SH-SY5Y (cell line): Measurements from ENCODE around the gene CFLAR.
A peak's percentile ranks its signal among the peaks of the same experiment; 100 is the strongest.

Source experiments
- GATA2 ChIP-seq: IDR thresholded peaks from 2 replicates; pipeline ENCODE4 v1.6.1; 2011; ENCODE audit warnings: mild to moderate bottlenecking, low read depth, low read length
- GATA3 ChIP-seq: IDR thresholded peaks from 2 replicates; pipeline ENCODE4 v1.6.1; 2011; ENCODE audit warnings: low read depth, mild to moderate bottlenecking, low read length, moderate library complexity

The CFLAR gene

DNA sequence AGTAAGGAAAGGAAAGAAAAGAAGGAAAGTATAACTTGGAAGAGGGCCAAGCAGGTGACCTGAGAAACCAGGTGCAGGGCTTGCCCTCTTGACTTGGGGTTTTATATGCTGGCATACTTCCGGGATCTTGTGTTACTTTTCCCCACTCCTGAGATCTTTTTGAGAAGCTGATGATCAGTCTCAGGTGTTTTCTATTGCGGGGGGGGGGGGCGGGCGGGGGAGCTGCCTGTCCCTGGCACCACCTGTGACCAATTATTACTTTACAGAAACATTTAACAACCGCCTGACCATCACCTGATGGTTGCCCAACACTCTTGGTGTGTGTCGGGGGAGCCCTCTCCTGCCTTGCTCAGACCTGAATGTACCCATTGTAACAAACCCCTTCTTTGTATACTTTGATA, 60.1 kb downstream of the CFLAR start:
- no peak for TF ChIP-seq GATA3
- no peak for TF ChIP-seq GATA2

DNA sequence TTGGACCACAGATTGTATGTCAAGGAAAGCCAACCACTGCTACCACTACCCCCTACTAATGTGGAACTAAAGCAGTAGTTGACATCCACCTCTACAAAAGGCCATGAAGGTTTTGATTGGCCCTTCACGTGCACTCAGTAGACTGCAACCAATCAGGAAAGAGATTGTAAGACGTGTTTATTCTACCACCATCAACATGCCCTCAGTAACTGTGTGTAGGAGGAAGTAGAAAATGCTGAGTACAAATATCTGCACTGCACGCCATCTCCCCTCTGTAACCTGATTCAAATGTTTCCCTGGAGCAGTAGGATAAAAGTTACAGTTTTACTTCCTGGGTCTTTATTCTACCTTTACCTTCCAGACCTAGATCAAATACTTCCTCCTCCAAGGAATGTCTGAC, 64.0 kb downstream of the CFLAR start:
- TF ChIP-seq GATA2, result no peak

DNA sequence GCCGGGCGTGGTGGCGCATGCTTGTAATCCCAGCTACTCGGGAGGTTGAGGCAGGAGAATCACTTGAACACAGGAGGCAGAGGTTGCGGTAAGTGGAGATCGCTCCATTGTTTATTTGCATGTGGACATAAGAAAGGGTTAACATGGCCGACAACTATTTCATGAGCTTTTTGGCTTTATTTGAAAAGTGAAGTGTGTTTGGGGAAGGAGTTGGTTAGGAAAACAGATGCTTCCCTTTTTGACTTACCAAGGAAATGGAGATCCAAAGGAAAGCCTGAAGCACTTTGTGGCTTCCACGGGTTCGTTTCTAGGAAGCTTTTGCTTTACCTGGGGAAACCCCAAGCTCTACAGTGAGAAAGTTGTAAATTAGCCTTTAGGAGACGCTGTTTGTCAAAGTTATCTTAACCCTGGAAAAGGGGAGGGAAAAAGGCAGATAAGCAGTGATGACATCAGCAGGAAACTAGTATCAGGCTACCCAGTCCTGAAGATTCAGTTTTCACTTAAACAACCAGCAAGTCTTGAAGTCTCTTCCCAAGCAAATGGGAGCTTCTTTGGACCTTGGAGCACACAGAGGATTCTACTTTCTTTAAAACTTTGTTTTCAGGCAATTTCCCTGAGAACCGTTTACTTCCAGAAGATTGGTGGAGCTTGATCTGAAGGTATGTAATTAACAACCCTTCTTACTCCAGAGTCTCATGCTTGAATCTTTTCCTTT, 66.8 kb downstream of the CFLAR start, which contains the start of gene CASP10:
TSS of gene CASP10 (plus strand) at position 492 of the 715 bp plus-strand sequence. CDS start 2,637 bp downstream, outside the sequence.
- TF ChIP-seq GATA3 (no peak), GATA2 (no peak)

DNA sequence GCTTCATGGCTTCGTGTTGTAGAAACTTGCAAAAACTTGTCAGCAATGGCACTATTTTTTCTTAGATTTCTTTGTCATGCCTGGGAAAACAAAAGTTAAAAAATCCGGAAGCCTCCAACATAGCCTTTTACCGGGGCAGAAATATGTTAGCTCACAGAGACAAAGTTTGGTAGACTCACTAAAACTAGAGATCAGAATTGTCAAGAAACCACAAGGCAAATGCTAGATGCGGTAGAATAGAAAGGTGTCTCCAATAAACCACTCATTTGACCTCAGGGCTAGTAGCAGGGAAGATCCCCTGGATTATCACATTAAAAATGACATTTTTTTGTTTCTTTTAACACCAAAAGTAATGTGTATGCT, 67.4 kb downstream of the CFLAR start:
- TF ChIP-seq GATA2 (no peak), GATA3 (no peak)

DNA sequence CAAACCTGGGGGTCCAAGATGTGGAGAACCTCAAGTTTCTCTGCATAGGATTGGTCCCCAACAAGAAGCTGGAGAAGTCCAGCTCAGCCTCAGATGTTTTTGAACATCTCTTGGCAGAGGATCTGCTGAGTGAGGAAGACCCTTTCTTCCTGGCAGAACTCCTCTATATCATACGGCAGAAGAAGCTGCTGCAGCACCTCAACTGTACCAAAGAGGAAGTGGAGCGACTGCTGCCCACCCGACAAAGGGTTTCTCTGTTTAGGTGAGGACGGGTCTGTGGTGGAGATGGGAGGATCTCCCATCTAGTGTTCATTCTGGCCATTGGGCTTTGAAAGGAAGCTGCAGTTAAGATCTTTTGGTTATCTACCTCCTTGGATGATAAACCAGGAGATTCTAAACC, 69.9 kb downstream of the CFLAR start:
- TF ChIP-seq GATA3 (no peak), GATA2 (no peak)

DNA sequence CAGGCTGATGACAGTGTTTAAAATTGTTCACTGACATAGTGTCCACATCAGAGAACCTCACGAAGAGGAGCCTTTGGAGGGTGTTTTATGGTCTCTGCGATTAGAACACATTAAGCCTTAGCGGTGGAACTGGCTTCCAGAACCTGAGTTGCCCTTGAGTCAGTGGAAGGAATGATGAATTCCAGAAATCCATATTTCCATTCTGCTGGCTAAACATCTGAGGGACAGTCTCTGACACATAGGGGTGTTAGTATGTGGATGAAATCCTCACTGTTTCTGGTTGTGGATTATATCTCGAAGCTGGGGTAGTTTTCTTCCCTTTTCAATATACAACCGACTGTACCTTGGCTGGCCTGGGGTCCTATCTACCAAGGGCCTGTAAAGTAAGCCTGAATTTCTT, 71.0 kb downstream of the CFLAR start:
- TF ChIP-seq GATA3 (no peak), GATA2 (no peak)

DNA sequence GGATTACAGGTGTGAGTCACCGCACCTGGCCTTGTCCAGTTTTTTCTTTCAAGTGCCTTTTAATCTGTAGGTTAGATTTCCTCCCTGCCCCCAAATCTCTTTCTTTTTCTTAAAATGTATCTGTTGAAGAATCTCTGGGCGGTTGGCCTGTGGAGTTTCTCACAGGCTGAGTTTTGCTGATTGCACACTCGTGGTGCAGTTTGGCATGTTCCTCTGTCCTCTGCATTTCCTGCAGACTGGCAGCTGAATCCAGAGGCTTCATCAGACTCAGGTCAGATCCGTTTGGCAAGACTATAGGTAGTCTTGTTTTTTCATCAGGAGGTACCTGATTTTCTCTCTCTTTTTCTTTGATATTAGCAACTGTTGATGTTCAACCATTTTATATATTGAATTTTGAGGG, 72.5 kb downstream of the CFLAR start:
- TF ChIP-seq GATA3, result no peak
- TF ChIP-seq GATA2, result no peak

DNA sequence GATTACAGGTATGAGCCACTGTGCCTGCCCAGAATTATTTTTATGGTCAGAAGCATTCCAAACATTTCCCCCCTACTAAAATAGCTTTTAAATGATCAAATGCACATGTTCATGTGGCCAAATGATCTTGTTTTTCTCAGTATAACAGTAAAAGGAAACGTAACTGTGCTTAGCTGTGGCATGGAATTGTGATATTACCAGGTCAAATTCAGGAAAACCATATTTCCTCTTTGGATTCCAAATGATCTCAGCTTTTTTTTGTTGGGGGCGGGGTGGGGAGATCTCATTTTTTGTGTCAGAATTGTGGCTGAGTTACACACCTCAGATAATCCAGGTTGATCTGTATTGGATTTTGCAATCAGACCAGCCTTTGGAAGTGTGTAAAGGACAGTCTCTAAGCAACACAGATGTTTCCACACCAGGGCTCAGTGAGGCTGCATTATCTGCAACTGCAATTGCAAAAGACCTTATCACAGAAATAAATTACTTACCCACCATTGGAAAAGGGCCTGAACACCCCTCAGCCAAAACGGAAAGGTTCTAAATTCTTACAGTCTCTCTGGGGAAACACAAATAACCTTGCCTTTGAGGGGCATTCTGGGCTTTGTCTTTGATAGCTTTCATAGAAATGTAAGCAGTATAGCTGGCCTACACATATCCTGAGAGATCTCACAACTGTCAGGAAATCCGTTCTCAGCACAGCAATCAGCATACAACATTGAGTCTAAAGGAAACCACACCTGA, 75.3 kb downstream of the CFLAR start:
- no peak for TF ChIP-seq GATA3
- TF ChIP-seq GATA2, result peak; percentile 36; the same call in 1 of the 2 replicates

DNA sequence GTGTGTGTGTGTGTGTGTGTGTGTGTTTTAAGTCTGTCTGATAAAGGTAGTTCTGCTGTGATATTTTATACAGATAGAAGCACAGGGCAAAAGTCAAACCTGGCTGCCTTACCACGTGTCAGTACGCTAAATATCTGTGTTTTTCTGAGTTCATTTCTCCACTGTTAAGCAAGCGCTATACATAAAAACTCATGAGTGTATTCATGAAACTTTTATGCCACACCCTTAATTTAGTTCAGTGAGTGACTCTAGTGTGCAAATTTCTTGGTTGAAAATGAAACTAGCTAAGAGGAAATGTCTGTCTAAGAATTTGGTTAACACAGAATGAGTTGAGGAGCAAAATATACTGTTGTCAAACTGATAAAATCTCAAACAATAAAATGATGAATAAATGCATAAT, 78.1 kb downstream of the CFLAR start:
- TF ChIP-seq GATA3 (no peak), GATA2 (no peak)

DNA sequence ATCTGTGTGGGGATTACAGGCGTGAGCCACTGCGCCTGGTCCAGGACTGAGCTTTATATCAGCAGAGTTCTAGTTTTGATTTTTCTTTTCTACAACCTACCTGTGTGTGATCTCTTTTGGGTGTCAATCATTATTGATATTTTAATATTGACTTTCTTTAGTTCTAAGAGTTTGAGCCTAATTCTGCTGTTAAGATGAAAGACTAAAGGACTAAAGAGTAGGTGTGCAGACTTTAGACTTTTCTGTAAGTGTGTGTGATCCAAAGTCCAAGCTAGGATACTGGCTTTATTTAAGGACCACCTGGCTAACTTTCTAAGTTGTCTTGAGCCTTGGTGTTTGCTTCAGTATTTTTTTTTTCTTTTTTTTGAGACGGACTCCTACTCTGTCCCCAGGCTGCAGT, 79.4 kb downstream of the CFLAR start:
- TF ChIP-seq GATA3, result no peak

DNA sequence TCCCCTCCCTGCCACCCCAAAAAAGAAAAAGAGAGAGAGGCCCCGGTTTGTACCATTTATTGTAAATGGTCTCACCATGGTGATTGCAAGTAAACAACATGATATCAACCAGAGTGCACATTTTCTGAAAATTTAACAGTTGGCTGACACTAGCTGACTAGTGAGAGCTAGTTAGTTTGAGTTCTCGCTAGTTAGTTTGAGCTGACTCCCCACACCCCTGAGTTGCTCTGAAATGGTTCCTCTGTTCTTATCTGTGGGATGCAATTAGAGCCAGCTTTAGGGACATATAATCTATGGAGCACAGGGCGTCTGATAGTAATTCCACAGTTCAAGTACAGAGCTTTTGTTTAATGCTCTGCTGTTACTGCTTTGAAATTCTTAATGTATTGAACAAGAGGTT, 80.0 kb downstream of the CFLAR start:
- no peak for TF ChIP-seq GATA3
- no peak for TF ChIP-seq GATA2

DNA sequence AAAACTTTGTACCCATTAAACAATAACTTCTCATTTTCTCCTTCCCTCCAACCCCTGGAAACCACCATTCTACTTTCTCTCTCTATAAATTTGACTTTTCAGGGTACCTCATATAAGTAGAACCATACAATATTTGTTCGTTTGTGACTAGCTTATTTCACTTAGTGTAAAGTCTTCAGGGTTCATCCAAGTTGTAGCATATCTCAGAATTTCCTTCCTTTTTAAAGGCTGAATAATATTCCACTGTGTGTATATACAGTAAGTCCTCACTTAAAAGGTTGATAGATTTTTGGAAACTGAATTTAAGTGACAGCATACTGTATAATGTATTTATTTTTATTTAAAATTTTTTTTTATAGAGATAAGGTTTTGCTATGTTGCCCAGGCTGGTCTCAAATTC, 80.8 kb downstream of the CFLAR start:
- TF ChIP-seq GATA2, result no peak
- no peak for TF ChIP-seq GATA3

DNA sequence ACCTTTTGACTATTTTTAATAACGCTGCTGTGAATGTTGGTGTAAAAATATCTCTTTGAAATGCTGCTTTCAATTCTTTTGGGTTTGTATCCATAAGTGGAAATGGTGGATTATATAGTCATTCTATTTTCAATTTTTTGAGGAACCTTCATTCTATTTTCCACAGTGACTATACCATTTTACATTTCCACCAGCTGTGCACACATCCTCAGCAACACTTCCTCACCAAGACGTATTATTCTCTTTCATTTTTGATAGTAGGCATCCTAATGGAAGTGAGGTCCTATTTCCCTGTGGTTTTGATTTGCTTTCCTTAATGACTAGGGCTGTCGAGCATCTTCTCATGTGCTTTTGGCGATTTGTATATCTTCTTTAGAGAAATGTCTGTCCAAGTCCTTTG, 81.8 kb downstream of the CFLAR start:
- TF ChIP-seq GATA2 (no peak), GATA3 (no peak)

DNA sequence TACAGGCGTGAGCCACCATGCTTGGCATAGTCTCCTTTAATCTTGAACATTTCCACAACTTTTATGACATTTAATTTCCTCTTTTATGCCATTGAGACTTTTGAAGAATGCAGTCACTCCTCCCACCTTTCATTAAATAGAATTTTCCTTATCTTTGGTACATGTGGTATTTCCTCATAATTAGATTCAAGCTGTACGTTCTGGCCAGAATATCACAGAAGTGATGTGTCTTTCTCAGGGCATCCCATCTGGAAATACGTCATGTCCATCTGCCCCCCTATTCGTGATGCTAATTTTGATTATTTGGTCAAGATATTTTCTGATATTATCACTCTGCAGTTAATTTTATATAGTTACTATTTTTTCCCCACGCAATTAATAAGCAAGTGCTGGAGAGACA, 83.9 kb downstream of the CFLAR start:
- no peak for TF ChIP-seq GATA2
- TF ChIP-seq GATA3, result no peak

DNA sequence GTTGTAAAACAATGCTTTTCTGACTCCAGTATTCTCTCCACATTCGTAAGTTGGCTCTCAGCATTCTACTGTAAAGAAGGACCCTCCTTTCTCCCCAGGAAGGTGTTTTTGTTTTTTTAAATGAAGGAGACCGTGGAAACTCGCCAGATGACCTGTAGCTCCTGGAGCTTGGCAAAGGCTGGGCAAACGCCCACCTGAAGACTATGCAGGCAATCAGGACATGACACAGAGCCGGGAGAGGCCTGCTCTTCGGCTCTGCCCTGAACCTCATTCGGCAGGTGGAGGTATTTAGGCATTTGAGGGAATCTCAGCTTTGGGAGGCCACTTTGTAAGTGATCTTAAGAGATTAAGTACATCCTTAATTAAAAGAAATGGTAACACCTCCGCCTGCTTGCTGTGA, 84.4 kb downstream of the CFLAR start:
- TF ChIP-seq GATA3, result no peak
- TF ChIP-seq GATA2, result no peak

DNA sequence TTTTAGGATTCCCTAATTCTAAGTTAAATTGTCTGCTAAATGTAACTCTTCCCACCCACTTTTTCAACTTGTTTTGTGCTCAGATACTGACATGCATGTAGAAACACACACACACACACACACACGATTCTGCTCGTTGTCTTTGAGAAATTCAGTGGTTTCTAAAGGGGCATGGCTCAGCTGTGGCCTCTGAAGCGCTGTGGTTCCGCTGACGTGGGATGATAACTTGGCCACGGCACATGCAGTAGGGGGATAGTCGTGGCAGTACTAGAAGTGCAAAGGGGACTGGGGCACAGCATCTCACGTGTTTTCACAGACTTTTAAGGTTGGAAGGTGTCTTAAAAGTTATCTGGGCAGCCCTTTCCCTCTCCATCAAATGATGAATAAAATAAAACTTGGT, 85.4 kb downstream of the CFLAR start:
- TF ChIP-seq GATA2 (no peak), GATA3 (no peak)

DNA sequence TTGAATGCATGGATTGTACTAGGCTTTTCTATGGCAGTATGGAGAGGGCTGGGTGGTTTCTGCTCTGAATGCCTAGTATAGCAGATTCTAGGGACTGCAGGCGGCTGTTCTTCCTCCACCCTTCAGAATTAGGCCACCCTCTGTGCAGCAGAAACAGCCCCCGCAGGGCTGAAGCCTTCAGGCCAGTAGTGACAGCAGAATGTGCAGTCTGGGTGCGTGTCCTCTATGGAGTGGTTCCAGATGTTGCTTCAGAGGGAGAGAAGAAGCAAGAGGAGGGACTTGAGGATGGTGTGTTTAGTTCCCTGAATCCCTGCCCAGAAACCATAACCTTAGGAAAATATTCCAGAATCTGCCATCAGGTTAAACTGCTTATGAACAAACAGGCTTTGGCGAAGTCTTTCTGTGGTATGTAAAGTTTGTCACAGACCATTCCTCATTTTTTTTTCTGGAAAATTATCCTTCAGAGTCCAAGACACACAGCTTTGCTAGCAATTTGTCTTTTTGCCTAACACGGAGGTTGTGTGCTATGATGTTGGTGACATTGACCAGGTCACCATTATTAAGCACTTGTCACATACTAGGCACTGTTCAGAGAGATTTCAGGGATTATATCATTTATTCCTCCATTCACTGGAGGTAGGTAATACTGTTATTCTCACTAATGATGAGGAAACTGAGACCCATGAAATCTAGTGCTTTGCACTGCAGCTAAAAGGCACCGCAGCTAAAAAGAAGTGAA, 88.1 kb downstream of the CFLAR start:
- TF ChIP-seq GATA3 (no peak), GATA2 (no peak)
